ENCODE data around the gene FOXD2. TPM values are rescaled to one million over a fixed set of nuclear protein-coding genes. Genes with fewer than 3 reads are reported as not detected.
A peak's percentile ranks its signal among the peaks of the same experiment; 100 is the strongest.

Gene FOXD2
- total and polyA plus RNA-seq, 2 donors (not counting 1 experiment from before 2014, with no cell fraction given), result 0.24 to 0.37 TPM

GRCh38 chr1:47439819-47440598 lies 2.2 kb downstream of the FOXD2 start:
- peaks cover 11% of the 10 kb centered on the region for H3K27me3 Mint-ChIP-seq
- TF ChIP-seq EZH2 (IDR thresholded peaks at IDR 0.05; ENCODE audit: borderline replicate concordance, insufficient read depth, low read depth, low read length, poor library complexity, severe bottlenecking) (no peak), CTCF (IDR thresholded peaks at IDR 0.05) (no peak)
- peak overlapping the region; percentile 59 for H3K27ac Mint-ChIP-seq
- Histone ChIP-seq H4K20me1 (ENCODE audit: control insufficient read depth, insufficient read depth, low read length, poor library complexity, severe bottlenecking) (peaks cover 6% of the 10 kb centered on the region), H3K27ac (ENCODE audit: low read length in 2 of 2) (no peak overlapping the region), H3K9me3 (ENCODE audit: control extremely low read depth in 1 of 3, control insufficient read depth in 2 of 3, insufficient read depth in 1 of 3, low read length in 2 of 3) (peaks cover 0 to 38% (median 11%) of the 10 kb centered on the region in 3 donors), H3K4me1 (ENCODE audit: control insufficient read depth in 2 of 2, insufficient read depth in 2 of 2, low read length in 2 of 2) (peaks cover 30 to 44% of the 10 kb centered on the region in 2 donors), H3K4me3 (ENCODE audit: control extremely low read depth in 1 of 5, extremely low read depth in 1 of 5, insufficient read depth in 1 of 5, low read depth in 2 of 5, low read length in 4 of 5) (no peak overlapping the region), H3K4me2 (replicated peaks; ENCODE audit: low read depth, low read length, poor library complexity, severe bottlenecking) (no peak overlapping the region), H3K79me2 (ENCODE audit: control insufficient read depth, insufficient read depth, low read length) (no peaks in the 10 kb centered on the region), H3K9ac (ENCODE audit: low read length) (no peak overlapping the region), H2AFZ (ENCODE audit: insufficient read depth, low read depth, low read length, poor library complexity, severe bottlenecking) (peak overlapping the region; percentile 4), H3K27me3 (replicated peaks in 1 of 4; ENCODE audit: control extremely low read depth in 1 of 4, control insufficient read depth in 3 of 4, insufficient read depth in 4 of 4, low read length in 3 of 4) (peaks cover 4 to 78% (median 44%) of the 10 kb centered on the region in 4 experiments), H3K36me3 (replicated peaks in 1 of 2; ENCODE audit: control extremely low read depth in 1 of 2, control insufficient read depth in 1 of 2, extremely low read depth in 1 of 2, insufficient read depth in 2 of 2, low read length in 1 of 2) (no peaks in the 10 kb centered on the region)
- DNase-seq (no peak), ATAC-seq (ENCODE audit: low read depth) (no peak)
- CTCF ChIA-PET, result no interaction called here
- peaks cover 30% of the 10 kb centered on the region for H3K4me1 Mint-ChIP-seq
- peaks cover 4% of the 10 kb centered on the region for H3K9me3 Mint-ChIP-seq (ENCODE audit: insufficient read depth)
- POLR2A ChIA-PET, result interaction anchor here (0.6 kb wide), 1 partner anchor 33 kb away, joined by 3 read pairs; no protein-coding TSS in a partner anchor
- H3K4me3 Mint-ChIP-seq, result peak overlapping the region; percentile 57
- intact Hi-C loops (cut with micrococcal nuclease), result loop anchor here (2.0 kb wide), 1 partner anchor 209 kb away; no protein-coding TSS in a partner anchor
- WGBS (ENCODE audit: insufficient coverage), result 58% methylated on average over 15 of the region's 20 CpGs

- peaks cover 4% of the 10 kb centered on the region for H3K9me3 Mint-ChIP-seq (ENCODE audit: insufficient read depth)
- ChIA-PET POLR2A (interaction anchor here (0.6 kb wide), 1 partner anchor 34 kb away, joined by 3 read pairs; no protein-coding TSS in a partner anchor), CTCF (no interaction called here)
- H3K9me3 ChIP-seq (ENCODE audit: control extremely low read depth in 1 of 3, control insufficient read depth in 2 of 3, insufficient read depth in 1 of 3, low read length in 2 of 3), result peaks cover 0 to 45% (median 15%) of the 10 kb centered on the region in 3 donors
- H3K4me1 ChIP-seq (ENCODE audit: control insufficient read depth in 2 of 2, insufficient read depth in 2 of 2, low read length in 2 of 2), result peaks cover 37 to 50% of the 10 kb centered on the region in 2 donors
- no peaks in the 10 kb centered on the region for H3K36me3 ChIP-seq (replicated peaks in 1 of 2; ENCODE audit: control extremely low read depth in 1 of 2, control insufficient read depth in 1 of 2, extremely low read depth in 1 of 2, insufficient read depth in 2 of 2, low read length in 1 of 2)
- no peak overlapping the region for H3K4me3 Mint-ChIP-seq
- H3K4me2 ChIP-seq (replicated peaks; ENCODE audit: low read depth, low read length, poor library complexity, severe bottlenecking), result no peak overlapping the region
- H3K9ac ChIP-seq (ENCODE audit: low read length), result no peak overlapping the region
- peaks cover 31% of the 10 kb centered on the region for H3K4me1 Mint-ChIP-seq
- peaks cover 6% of the 10 kb centered on the region for H4K20me1 ChIP-seq (ENCODE audit: control insufficient read depth, insufficient read depth, low read length, poor library complexity, severe bottlenecking)
- peaks cover 14% of the 10 kb centered on the region for H3K27me3 Mint-ChIP-seq
- no peak overlapping the region for H3K27ac ChIP-seq (ENCODE audit: low read length in 2 of 2)
- no peaks in the 10 kb centered on the region for H3K79me2 ChIP-seq (ENCODE audit: control insufficient read depth, insufficient read depth, low read length)
- TF ChIP-seq CTCF (IDR thresholded peaks at IDR 0.05), result no peak
- no peak for TF ChIP-seq EZH2 (IDR thresholded peaks at IDR 0.05; ENCODE audit: borderline replicate concordance, insufficient read depth, low read depth, low read length, poor library complexity, severe bottlenecking)
- DNase-seq, result no peak
- ATAC-seq (ENCODE audit: low read depth), result no peak
- intact Hi-C loops (cut with micrococcal nuclease), result loop anchor here (2.0 kb wide), 1 partner anchor 210 kb away; no protein-coding TSS in a partner anchor
- no peak overlapping the region for H3K4me3 ChIP-seq (ENCODE audit: control extremely low read depth in 1 of 5, extremely low read depth in 1 of 5, insufficient read depth in 1 of 5, low read depth in 2 of 5, low read length in 4 of 5)
- H2AFZ ChIP-seq (ENCODE audit: insufficient read depth, low read depth, low read length, poor library complexity, severe bottlenecking), result no peak overlapping the region
- H3K27me3 ChIP-seq (replicated peaks in 1 of 4; ENCODE audit: control extremely low read depth in 1 of 4, control insufficient read depth in 3 of 4, insufficient read depth in 4 of 4, low read length in 3 of 4), result peaks cover 2 to 80% (median 50%) of the 10 kb centered on the region in 4 experiments
- no peak overlapping the region for H3K27ac Mint-ChIP-seq
- WGBS (ENCODE audit: insufficient coverage), result 45% methylated on average over 4 of the region's 5 CpGs
Measured at GRCh38 chr1:47440599-47441081, 2.8 kb downstream of the FOXD2 start.
